HG02798 (cell line): ENCODE measurements around the gene MTCL3.
"Not testable (repeated sequence)": the region's sequence is repeated elsewhere in the genome, so short reads cannot be mapped to it uniquely, and the experiment has no call there.

Experiments used
- ATAC-seq: cut with Tn5 transposase; IDR thresholded peaks from one replicate; pipeline ENCODE4 v1.9.1; 2021; ENCODE audit warnings: mild to moderate bottlenecking; ENCODE audit not compliant: unreplicated experiment, poor library complexity

The MTCL3 gene

GRCh38 chr6:127441881-127442280, 77.3 kb downstream of the MTCL3 start:
- ATAC-seq: no peak

GRCh38 chr6:127439718-127440117, 79.4 kb downstream of the MTCL3 start:
- no peak for ATAC-seq

- no peak for ATAC-seq
Observed at GRCh38 chr6:127436578-127437110, 82.5 kb downstream of the MTCL3 start.

- no peak for ATAC-seq
Observed at GRCh38 chr6:127435626-127436220, 83.4 kb downstream of the MTCL3 start.

- ATAC-seq: no peak
Observed at GRCh38 chr6:127434651-127435050, 84.5 kb downstream of the MTCL3 start.

GRCh38 chr6:127428562-127428961, 90.6 kb downstream of the MTCL3 start:
- not testable (repeated sequence) for ATAC-seq

- ATAC-seq: no peak
Observed at GRCh38 chr6:127423921-127424320, 95.2 kb downstream of the MTCL3 start.
